SJCRH30 (cell line): ENCODE measurements around the gene OR2A25. TPM values are rescaled to one million over a fixed set of nuclear protein-coding genes. Genes with fewer than 3 reads are reported as not detected.
"Not testable (repeated sequence)": the region's sequence is repeated elsewhere in the genome, so short reads cannot be mapped to it uniquely, and the experiment has no call there.

Source experiments
- DNase-seq, 2 experiments: peaks; one replicate each; pipeline ENCODE4 v3.0.0-alpha.2; 2015 to 2020
- H3K27ac ChIP-seq: fragments of 250-450 bp; sonication (Bioruptor Pico); 2 replicates; pipeline ENCODE4 v1.5.1; 2020; ENCODE audit warnings: mild to moderate bottlenecking, moderate library complexity
- H3K27me3 ChIP-seq: fragments of 250-450 bp; sonication (Bioruptor Pico); 2 replicates; pipeline ENCODE4 v1.5.1; 2020; ENCODE audit warnings: mild to moderate bottlenecking, moderate library complexity
- H3K36me3 ChIP-seq: fragments of 250-450 bp; sonication (Bioruptor Pico); 2 replicates; pipeline ENCODE4 v1.5.1; 2020; ENCODE audit warnings: mild to moderate bottlenecking, moderate library complexity
- H3K4me1 ChIP-seq: fragments of 250-450 bp; sonication (Bioruptor Pico); 2 replicates; pipeline ENCODE4 v1.5.1; 2020; ENCODE audit warnings: mild to moderate bottlenecking, moderate library complexity
- H3K4me3 ChIP-seq: fragments of 250-450 bp; sonication (Bioruptor Pico); 2 replicates; pipeline ENCODE4 v1.5.1; 2020; ENCODE audit warnings: mild to moderate bottlenecking, moderate library complexity
- H3K9me3 ChIP-seq: fragments of 250-450 bp; sonication (Bioruptor Pico); replicated peaks from 2 replicates; pipeline ENCODE4 v1.5.1; 2020; ENCODE audit warnings: mild to moderate bottlenecking, moderate library complexity
- total RNA-seq: library from RNA; depleted of rRNA; stranded (reverse); fragments of >200 nt; shearing (Covaris generic); gene quantifications from 2 replicates; pipeline ENCODE4 v1.2.3, GENCODE V29; 2014

OR2A25 gene
- total RNA-seq, 1 experiment from 2014 or later, result not detected

DNA sequence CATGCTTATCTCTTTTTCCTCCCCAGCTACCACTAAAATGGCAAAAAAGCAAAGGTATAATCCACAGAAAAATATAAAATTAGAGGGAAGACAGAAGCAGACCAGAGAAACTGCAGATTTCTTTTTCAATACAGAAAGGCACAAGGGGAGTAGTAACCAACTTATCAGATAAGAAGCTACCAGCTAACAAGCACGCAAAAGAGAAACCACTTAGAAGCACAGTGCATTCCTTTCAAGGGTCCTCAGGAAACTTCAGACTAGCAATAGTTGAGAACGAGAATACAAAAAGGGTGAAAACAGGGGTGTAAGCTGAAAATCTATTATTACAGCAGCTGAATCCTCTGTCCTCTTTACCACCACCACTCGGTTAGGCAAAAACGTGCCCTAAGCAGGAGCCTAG lies 30.7 kb upstream of the OR2A25 start:
- Histone ChIP-seq H3K36me3 (no peaks in the 10 kb centered on the region), H3K9me3 (no peaks in the 10 kb centered on the region), H3K27ac (no peak overlapping the region), H3K4me3 (no peak overlapping the region), H3K27me3 (no peaks in the 10 kb centered on the region), H3K4me1 (no peaks in the 10 kb centered on the region)
- DNase-seq, result no peak

DNA sequence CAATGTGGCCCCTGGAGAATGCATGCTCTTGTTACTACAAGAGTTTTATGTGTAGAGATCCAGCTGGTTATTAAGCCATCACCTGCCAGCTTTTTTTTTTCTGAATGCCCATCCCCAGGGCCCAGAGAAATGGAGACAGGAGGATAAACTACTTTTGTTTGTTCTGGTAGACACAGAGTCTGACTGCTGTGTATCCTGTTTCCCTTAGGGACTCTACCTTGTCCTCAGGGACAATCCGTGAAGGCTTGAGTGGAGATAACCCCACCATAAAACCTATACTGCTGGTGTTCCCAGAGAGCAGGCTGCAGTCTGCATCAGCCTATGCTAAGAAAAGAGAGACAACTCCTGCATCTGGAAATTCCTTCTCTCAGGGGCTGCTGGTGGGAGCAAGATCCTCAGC lies 21.0 kb upstream of the OR2A25 start, which contains the start of gene OR2A5:
TSS of gene OR2A5 (plus strand) at position 301 of the 400 bp plus-strand sequence. CDS start 1,454 bp downstream, outside the sequence.
- no peak within 1 kb of the TSS for H3K27ac ChIP-seq
- no peak for DNase-seq
- H3K36me3 ChIP-seq, result no peaks in the 10 kb centered on the region

DNA sequence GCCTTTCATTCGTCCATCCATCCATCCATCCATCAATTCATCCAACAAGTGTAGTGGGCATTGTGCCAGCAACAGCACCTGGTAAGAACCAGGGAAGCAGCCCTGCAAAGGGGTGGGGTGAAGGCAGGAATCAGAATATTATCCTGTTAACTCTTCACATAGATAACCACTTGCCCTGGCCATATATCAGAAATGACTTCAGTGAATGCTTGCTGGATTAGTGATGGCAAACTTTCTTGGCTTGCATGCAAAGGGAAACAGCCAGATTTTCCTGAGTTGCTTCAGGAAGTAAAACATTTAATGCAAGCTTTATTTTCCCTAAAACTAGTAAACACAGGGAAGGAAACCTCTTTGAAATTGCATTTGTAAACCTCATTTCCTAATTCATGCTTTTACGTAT lies 20.1 kb upstream of the OR2A25 start:
- DNase-seq, result no peak
- Histone ChIP-seq H3K27ac (no peak overlapping the region), H3K9me3 (peaks cover 3% of the 10 kb centered on the region; the same call in 1 of the 2 replicates), H3K27me3 (peaks cover 3% of the 10 kb centered on the region; the same call in 1 of the 2 replicates), H3K4me3 (no peak overlapping the region), H3K36me3 (no peaks in the 10 kb centered on the region), H3K4me1 (no peaks in the 10 kb centered on the region)

More for the DNA sequence above, 21.0 kb upstream of the OR2A25 start, which contains the start of gene OR2A5:
- no peaks in the 10 kb centered on the region for H3K4me1 ChIP-seq
- no peak within 1 kb of the TSS for H3K4me3 ChIP-seq
- peaks cover 3% of the 10 kb centered on the region; the same call in 1 of the 2 replicates for H3K9me3 ChIP-seq
- 0 out of 2 replicates have a peak, but pooled peaks cover 3% of the 10 kb centered on the region for H3K27me3 ChIP-seq

DNA sequence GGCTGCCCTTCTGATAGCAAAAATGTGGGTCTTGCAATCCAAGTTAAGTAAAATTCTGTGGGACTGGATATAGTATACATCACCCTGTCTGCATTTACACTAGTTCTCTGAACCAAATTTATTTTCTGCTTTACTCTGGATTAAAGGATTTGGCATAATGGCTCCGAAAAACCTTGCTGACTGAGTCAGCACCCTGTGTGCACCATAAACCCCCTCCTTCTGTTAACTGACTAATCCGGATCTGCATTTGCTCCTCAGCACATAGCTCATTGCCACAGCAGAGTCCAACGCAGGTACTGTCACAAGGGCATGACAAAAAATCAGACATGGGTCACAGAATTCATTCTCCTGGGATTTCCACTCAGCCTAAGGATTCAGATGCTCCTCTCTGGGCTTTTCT lies 19.5 kb upstream of the OR2A25 start:
- DNase-seq, result no peak

DNA sequence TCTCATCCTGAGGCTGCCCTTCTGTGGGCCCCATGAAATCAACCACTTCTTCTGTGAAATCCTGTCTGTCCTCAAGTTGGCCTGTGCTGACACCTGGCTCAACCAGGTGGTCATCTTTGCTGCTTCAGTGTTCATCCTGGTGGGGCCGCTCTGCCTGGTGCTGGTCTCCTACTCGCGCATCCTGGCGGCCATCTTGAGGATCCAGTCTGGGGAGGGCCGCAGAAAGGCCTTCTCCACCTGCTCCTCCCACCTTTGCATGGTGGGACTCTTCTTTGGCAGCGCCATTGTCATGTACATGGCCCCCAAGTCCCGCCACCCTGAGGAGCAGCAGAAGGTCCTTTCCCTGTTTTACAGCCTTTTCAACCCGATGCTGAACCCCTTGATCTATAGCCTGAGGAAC lies 18.7 kb upstream of the OR2A25 start:
- not testable (repeated sequence) for H3K9me3 ChIP-seq, H3K36me3 ChIP-seq, DNase-seq, H3K27ac ChIP-seq, H3K4me3 ChIP-seq, H3K4me1 ChIP-seq
- H3K27me3 ChIP-seq, result peaks cover 10% of the 10 kb centered on the region; the same call in 1 of the 2 replicates

More for the DNA sequence above, 19.5 kb upstream of the OR2A25 start:
- no peaks in the 10 kb centered on the region for H3K4me1 ChIP-seq
- no peak overlapping the region for H3K4me3 ChIP-seq
- H3K27ac ChIP-seq, result no peak overlapping the region
- no peaks in the 10 kb centered on the region for H3K36me3 ChIP-seq
- no peaks in the 10 kb centered on the region for H3K9me3 ChIP-seq
- H3K27me3 ChIP-seq, result peaks cover 9% of the 10 kb centered on the region; the same call in 1 of the 2 replicates

DNA sequence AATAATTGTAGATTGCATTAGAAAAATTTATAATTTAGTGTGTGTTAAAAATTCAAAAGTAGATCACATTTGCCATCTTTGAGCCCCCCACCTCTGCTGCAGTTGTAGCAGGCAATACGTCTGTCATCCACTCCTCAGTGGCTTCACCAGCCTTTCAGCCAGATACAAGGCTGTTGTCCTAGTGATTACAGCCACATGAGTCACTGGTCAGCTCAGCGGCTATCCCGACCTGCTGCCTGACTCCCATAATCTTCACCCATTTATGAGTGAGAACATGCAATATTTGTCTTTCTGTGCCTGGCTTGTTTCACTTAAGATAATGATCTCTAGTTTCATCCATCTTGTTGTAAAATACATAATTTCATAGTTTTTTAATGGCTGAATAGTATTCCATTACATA lies 11.7 kb upstream of the OR2A25 start:
- DNase-seq, result no peak
- no peak overlapping the region for H3K4me3 ChIP-seq
- no peaks in the 10 kb centered on the region for H3K36me3 ChIP-seq
- no peaks in the 10 kb centered on the region for H3K4me1 ChIP-seq
- no peak overlapping the region for H3K27ac ChIP-seq
- H3K9me3 ChIP-seq, result no peaks in the 10 kb centered on the region
- H3K27me3 ChIP-seq, result peaks cover 7% of the 10 kb centered on the region; the same call in 1 of the 2 replicates

DNA sequence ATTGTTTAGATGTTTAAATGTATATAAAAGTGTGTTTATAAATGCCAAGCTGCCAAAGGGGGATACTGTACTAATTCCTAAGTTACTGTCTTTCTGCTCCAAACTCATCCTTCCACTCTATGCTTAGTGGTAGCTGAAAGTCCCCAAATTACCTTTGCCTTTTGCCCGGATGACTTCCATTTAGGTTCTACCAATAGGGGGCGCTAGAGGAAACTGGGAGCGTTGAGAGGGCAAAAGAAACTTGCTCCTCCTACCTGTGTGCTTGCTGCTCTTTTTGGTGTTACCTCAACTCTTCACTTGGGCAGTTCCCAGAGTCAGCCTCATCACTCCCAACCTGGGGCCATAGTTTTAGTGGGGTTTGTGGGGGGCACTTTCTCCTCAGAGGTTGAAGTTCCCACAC lies 5.9 kb upstream of the OR2A25 start:
- H3K27ac ChIP-seq, result no peak overlapping the region
- no peaks in the 10 kb centered on the region for H3K4me1 ChIP-seq
- H3K9me3 ChIP-seq, result no peaks in the 10 kb centered on the region
- H3K4me3 ChIP-seq, result no peak overlapping the region
- H3K27me3 ChIP-seq, result no peaks in the 10 kb centered on the region
- no peaks in the 10 kb centered on the region for H3K36me3 ChIP-seq
- DNase-seq, result peak in 1 of 2 experiments; percentile 34

DNA sequence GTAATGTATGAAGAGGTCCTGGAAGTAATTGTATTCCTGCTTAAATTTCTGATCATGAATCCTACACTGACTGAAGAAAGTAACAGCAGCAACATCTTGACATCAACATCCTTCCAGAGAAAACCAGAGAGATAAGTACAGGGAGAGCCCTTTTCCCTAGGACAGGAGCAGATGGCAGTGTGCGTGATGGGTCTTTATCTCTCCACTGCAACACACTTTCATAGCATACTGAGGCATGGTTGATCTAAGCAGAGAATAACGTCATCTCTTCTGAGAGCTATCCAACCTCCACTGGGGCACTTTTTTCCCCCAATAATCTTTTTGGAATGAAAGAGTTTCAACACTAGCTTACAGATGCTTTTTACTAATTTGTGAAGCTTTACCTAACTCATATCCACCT lies 342 bp downstream of the OR2A25 start:
- Histone ChIP-seq H3K4me1 (no peaks in the 10 kb centered on the region), H3K9me3 (no peaks in the 10 kb centered on the region), H3K36me3 (no peaks in the 10 kb centered on the region), H3K4me3 (no peak overlapping the region), H3K27me3 (no peaks in the 10 kb centered on the region), H3K27ac (no peak overlapping the region)
- DNase-seq, result no peak

DNA sequence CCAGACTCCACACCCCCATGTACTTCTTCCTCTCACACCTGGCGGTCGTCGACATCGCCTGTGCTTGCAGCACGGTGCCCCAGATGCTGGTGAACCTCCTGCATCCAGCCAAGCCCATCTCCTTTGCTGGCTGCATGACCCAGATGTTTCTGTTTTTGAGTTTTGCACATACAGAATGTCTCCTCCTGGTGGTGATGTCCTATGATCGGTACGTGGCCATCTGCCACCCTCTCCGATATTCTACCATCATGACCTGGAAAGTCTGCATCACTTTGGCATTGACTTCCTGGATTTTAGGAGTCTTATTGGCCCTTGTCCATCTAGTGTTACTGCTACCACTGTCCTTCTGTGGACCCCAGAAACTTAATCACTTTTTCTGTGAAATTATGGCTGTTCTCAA lies 4.8 kb downstream of the OR2A25 start:
- Histone ChIP-seq H3K4me1 (no peaks in the 10 kb centered on the region), H3K36me3 (no peaks in the 10 kb centered on the region), H3K27ac (no peak overlapping the region), H3K4me3 (no peak overlapping the region), H3K9me3 (no peaks in the 10 kb centered on the region), H3K27me3 (no peaks in the 10 kb centered on the region)
- DNase-seq, result no peak

DNA sequence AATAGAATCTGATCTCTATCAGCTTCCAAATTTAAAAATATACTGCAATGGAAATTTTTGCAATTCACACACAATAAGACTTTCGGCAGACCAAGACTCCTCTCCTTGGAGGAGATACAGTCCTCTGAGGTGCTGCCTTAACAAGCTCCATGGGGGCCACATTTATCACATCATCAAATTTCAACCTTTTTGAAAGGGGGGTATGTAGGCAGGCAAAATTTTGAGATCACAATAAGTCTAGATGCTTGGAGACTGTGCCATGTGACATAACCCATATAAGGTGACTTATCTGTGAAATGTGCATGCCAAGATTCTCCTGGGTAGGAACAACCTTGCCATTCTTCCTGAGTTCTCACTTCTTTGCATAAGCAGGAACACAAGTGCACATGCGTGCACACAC lies 16.4 kb downstream of the OR2A25 start, which contains the start of gene OR2A12:
TSS of gene OR2A12 (plus strand) at position 301 of the 400 bp plus-strand sequence. CDS start 8,830 bp downstream, outside the sequence.
- no peaks in the 10 kb centered on the region for H3K9me3 ChIP-seq
- no peaks in the 10 kb centered on the region for H3K27me3 ChIP-seq
- no peak within 1 kb of the TSS for H3K27ac ChIP-seq
- H3K4me1 ChIP-seq, result no peaks in the 10 kb centered on the region
- H3K4me3 ChIP-seq, result no peak within 1 kb of the TSS
- H3K36me3 ChIP-seq, result no peaks in the 10 kb centered on the region
- DNase-seq, result no peak

DNA sequence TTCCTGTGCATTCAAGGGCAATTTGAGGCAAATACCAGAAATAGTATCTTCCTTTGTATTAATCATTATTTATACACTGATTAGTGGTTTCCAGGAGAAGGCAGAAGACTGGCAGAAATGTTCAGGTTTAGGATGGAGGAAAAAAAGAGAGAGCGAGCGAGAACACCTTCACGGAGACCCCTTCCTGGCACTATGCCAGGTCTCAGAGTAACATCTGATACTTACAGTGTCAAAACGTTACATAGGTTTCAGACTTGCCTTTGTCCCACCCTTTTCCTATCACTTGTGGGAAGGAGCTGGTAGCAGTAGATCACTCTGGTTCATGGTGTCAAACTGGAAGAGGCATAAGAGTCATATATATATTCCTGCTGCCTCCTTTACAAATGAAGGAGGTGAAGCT lies 17.1 kb downstream of the OR2A25 start:
- no peaks in the 10 kb centered on the region for H3K9me3 ChIP-seq
- no peaks in the 10 kb centered on the region for H3K27me3 ChIP-seq
- DNase-seq, result no peak
- H3K36me3 ChIP-seq, result no peaks in the 10 kb centered on the region
- H3K27ac ChIP-seq, result no peak overlapping the region
- H3K4me3 ChIP-seq, result no peak overlapping the region
- H3K4me1 ChIP-seq, result no peaks in the 10 kb centered on the region

DNA sequence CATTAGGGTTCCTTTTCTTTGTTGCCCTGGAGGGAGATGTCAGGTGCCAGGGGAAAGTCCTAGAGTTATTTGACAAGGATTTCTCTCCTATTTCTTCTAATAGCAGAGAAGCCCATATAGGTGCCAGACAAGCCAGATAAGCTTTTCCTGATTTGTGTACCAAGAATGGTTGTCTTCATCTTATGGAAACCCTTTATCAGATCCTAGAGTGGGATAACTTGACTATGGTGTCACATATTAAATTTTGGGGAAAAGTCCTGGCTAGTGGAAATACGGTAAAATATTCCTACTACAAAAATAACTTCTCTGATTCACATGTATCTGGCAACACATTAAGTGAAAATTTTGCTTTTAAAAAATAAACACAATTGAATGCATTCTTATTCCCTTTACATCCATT lies 17.6 kb downstream of the OR2A25 start:
- H3K9me3 ChIP-seq, result no peaks in the 10 kb centered on the region
- no peaks in the 10 kb centered on the region for H3K36me3 ChIP-seq
- DNase-seq, result no peak
- H3K4me1 ChIP-seq, result no peaks in the 10 kb centered on the region
- H3K4me3 ChIP-seq, result no peak overlapping the region
- no peaks in the 10 kb centered on the region for H3K27me3 ChIP-seq
- H3K27ac ChIP-seq, result no peak overlapping the region

DNA sequence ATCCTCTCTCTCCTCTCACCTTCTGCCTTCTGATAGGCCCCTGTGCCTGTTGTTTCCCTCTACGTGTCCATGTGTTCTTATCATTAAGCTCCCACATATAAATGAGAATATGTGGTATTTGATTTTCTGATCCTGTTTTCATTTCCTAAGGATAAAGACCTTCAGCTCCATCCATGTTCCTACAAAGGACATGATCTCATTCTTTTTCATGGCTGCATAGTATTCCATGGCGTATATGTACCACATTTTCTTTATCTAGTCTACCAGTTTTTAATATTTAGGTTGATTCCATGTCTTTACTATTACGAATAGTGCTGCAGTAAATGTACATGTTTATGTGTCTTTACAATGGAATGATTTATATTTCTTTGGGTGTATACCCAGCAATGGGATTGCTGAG lies 21.1 kb downstream of the OR2A25 start:
- no peaks in the 10 kb centered on the region for H3K9me3 ChIP-seq
- no peaks in the 10 kb centered on the region for H3K36me3 ChIP-seq
- H3K4me3 ChIP-seq, result no peak overlapping the region
- H3K27ac ChIP-seq, result no peak overlapping the region
- no peaks in the 10 kb centered on the region for H3K4me1 ChIP-seq
- no peak for DNase-seq
- H3K27me3 ChIP-seq, result no peaks in the 10 kb centered on the region

DNA sequence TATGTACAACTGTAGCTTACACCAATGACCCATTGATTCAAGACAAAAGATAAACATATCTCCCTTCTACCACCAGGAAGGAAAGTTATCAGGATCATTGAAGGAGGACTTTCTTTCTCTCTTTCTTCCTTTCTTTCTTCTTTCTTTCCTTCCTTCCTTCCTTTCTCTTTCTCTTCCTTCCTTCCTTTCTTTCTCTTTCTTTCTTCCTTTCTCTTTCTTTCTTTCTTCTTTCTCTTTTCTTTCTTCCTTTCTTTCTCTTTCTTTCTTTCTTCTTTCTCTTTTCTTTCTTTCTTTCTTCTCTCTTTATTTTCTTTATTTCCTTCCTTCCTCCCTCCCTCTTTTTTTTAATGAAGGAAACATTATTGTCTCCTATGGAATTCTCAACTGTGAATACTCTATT lies 29.2 kb downstream of the OR2A25 start:
- Histone ChIP-seq H3K27me3 (no peaks in the 10 kb centered on the region), H3K9me3 (no peaks in the 10 kb centered on the region), H3K4me3 (no peak overlapping the region), H3K36me3 (no peaks in the 10 kb centered on the region), H3K4me1 (no peaks in the 10 kb centered on the region; the same call in 1 of the 2 replicates), H3K27ac (no peak overlapping the region)
- no peak for DNase-seq

DNA sequence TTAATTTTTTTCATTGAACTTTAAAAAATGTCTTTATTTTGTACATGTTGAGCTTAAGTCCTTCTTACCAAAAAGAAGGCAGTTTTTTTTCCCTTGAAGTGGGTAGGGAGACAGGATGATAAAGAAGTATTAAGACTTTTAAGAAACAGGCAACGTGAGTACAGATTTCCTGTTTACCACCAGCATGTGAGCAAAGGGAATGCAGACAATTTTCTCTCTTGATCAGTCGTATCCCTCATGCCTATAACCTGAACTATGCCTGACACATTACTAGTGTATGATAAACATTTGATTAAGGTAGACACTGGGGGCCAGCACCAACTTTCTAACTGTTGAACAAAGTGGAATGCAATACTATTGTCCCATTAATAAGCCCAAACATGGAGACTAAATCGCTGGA lies 31.0 kb downstream of the OR2A25 start:
- no peak overlapping the region for H3K4me3 ChIP-seq
- no peaks in the 10 kb centered on the region; the same call in 1 of the 2 replicates for H3K4me1 ChIP-seq
- no peak overlapping the region for H3K27ac ChIP-seq
- no peaks in the 10 kb centered on the region for H3K9me3 ChIP-seq
- no peaks in the 10 kb centered on the region for H3K36me3 ChIP-seq
- H3K27me3 ChIP-seq, result no peaks in the 10 kb centered on the region
- no peak for DNase-seq

DNA sequence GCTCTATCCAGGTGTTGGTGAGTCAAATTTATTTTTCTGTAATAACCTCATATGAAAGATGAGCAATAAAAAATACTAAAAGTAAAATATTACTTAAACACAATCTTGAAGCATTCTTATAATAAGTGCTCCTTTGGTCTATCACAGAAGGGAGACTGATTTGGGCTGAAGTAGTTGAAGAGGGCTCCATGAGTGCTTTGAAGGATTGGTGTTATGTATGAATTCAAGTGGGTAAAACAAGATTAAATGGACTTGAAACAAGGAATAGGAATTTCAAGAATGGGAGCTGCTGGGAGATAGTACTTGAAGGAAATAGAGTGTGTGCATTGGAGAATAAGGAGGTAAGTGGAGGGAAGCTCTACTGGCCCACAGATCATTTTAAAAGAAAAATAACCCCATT lies 32.4 kb downstream of the OR2A25 start:
- H3K36me3 ChIP-seq, result no peaks in the 10 kb centered on the region
- H3K9me3 ChIP-seq, result no peaks in the 10 kb centered on the region
- no peak overlapping the region for H3K27ac ChIP-seq
- H3K4me1 ChIP-seq, result no peaks in the 10 kb centered on the region
- DNase-seq, result no peak
- no peak overlapping the region for H3K4me3 ChIP-seq
- H3K27me3 ChIP-seq, result no peaks in the 10 kb centered on the region
